OCI-LY1 (cell line): ENCODE data around the gene SPARC.

Source experiments
- CTCF ChIP-seq: fragments of 200-600 bp; sonication (generic), shearing (Covaris generic); IDR thresholded peaks from 2 replicates; pipeline ENCODE4 v1.5.1; 2017; ENCODE audit warnings: mild to moderate bottlenecking, antibody characterized with exemption, low read length, moderate library complexity, mixed read lengths
- EZH2 ChIP-seq: fragments of 200-600 bp; sonication (generic), shearing (Covaris generic); IDR thresholded peaks from 2 replicates; pipeline ENCODE4 v1.8.0; 2017; ENCODE audit warnings: borderline replicate concordance, mixed run types, mild to moderate bottlenecking, antibody characterized with exemption, low read length, moderate library complexity, mixed read lengths

- TF ChIP-seq CTCF: no peak
- TF ChIP-seq EZH2: no peak
These were observed 4.5 kb downstream of the SPARC start for GRCh38 chr5:151682240-151682639.
